A549 treated with RU486 at 1 μM for 4 hours (cell line): Measurements from ENCODE around the gene MARCO. TPM values are rescaled to one million over a fixed set of nuclear protein-coding genes. Genes with fewer than 3 reads are reported as not detected.

ENCODE experiments used
- total RNA-seq: library from RNA; stranded (reverse); fragments of 200-300 nt; extraction: Qiagen RNA extraction; gene quantifications from 5 replicates; pipeline ENCODE4 v1.2.3, GENCODE V29; 2022; ENCODE audit warnings: low read depth

The MARCO gene
- total RNA-seq, result 0.08 to 0.23 TPM in 2 of 5 replicates, not detected in the others

DNA sequence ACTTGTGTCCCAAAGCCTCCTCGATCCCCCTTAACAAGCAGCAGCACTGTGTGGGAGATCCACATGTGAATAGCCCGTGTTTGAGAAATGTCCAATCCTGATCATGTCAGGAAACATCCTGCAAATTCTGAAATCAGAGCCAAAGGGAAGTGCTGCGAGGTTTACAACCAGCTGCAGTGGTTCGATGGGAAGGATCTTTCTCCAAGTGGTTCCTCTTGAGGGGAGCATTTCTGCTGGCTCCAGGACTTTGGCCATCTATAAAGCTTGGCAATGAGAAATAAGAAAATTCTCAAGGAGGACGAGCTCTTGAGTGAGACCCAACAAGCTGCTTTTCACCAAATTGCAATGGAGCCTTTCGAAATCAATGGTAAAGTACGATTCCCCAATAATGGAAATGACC lies at the start of gene MARCO:
Gene MARCO, plus strand, starts transcription at position 164 of the 400 bp plus-strand sequence. Its CDS starts 107 bp downstream, at position 271.

Other genes with a start within 250 kb of the MARCO start
- 1.1 to 1.4 TPM (median 1.3 TPM) in 5 replicates for gene EN1, start 94.5 kb upstream of the MARCO start, total RNA-seq
- 0.07 to 0.15 TPM (median 0.11 TPM) in 4 of 5 replicates, not detected in the other for gene C1QL2, start 216.6 kb downstream of the MARCO start, total RNA-seq